HFF-Myc (cell line): ENCODE data around the gene PLLP.
A peak's percentile ranks its signal among the peaks of the same experiment; 100 is the strongest.

ENCODE experiments used
- DNase-seq: peaks from one replicate; pipeline ENCODE4 v3.0.0-alpha.2; 2011; ENCODE audit warnings: low read depth; ENCODE audit errors: extremely low read depth
- H3K4me3 ChIP-seq: replicated peaks from 2 replicates; pipeline ENCODE4 v1.5.1; 2011; ENCODE audit warnings: low read depth, mild to moderate bottlenecking, control low read depth, low read length
- TF ChIP-seq, protein P1 (sequence below): IDR thresholded peaks from 2 replicates; pipeline ENCODE4 v1.5.1; 2012; ENCODE audit warnings: mild to moderate bottlenecking, low read depth, low read length, control low read depth; ENCODE audit errors: missing control alignments

Gene PLLP

DNA sequence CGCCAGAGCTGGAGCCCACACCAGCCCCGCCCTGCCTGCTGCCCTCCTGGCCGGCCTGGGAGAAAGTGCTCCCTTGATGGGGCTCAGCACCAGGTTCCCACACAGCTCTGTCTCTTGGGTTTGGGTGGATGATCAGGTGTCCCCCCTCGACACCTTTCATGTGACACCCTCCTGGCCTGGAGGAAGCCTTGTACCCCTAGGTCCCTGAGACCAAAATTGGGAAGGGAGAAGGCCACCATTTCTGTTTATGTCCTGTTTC is 19.4 kb upstream of the PLLP start:
- DNase-seq = no peak
- TF ChIP-seq, protein P1, sequence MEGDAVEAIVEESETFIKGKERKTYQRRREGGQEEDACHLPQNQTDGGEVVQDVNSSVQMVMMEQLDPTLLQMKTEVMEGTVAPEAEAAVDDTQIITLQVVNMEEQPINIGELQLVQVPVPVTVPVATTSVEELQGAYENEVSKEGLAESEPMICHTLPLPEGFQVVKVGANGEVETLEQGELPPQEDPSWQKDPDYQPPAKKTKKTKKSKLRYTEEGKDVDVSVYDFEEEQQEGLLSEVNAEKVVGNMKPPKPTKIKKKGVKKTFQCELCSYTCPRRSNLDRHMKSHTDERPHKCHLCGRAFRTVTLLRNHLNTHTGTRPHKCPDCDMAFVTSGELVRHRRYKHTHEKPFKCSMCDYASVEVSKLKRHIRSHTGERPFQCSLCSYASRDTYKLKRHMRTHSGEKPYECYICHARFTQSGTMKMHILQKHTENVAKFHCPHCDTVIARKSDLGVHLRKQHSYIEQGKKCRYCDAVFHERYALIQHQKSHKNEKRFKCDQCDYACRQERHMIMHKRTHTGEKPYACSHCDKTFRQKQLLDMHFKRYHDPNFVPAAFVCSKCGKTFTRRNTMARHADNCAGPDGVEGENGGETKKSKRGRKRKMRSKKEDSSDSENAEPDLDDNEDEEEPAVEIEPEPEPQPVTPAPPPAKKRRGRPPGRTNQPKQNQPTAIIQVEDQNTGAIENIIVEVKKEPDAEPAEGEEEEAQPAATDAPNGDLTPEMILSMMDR = no peak
- no peak overlapping the region for H3K4me3 ChIP-seq

DNA sequence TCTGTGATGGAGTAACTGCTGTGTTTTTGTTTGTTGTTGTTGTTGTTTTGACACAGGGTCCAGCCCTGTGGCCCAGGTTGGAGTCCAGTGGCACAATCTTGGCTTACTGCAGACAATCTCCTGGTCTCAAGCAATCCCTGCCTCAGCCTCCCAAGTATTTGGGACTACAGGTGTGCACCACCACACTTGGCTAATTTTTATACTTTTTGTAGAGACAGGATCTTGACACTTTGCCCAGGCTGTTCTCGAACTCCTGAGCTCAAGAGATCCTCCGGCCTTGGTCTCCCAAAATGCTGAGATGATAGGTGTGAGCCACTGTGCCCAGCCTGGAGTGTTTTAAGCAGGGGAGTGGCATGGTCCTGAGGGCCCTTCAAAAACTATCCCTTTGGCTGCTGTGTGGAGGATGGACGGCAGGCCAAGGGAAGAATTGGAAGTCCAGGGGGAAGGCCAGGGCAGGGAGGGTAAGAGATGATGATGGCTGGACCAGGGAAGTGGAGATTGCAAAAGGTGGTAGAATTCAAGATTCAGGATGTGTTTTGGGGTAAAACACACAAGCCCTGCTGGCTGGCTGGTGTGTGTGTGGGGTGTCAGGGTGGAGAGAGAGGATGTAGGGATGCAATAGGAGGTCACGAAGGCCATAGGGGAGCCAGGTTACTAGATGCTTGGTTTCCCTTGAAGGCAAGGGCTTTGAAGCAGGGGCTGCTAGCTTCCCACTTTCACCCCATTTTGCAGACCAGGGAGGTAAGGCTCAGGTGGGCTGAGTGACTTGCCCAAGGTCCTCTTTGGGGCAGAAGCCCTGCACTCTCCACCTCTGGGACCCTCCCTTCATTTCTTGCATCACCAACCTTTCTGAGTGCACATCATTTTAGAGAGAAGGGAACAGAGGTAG is 18.8 kb upstream of the PLLP start:
- DNase-seq = no peak
- TF ChIP-seq, protein P1 = no peak
- H3K4me3 ChIP-seq = no peak overlapping the region

DNA sequence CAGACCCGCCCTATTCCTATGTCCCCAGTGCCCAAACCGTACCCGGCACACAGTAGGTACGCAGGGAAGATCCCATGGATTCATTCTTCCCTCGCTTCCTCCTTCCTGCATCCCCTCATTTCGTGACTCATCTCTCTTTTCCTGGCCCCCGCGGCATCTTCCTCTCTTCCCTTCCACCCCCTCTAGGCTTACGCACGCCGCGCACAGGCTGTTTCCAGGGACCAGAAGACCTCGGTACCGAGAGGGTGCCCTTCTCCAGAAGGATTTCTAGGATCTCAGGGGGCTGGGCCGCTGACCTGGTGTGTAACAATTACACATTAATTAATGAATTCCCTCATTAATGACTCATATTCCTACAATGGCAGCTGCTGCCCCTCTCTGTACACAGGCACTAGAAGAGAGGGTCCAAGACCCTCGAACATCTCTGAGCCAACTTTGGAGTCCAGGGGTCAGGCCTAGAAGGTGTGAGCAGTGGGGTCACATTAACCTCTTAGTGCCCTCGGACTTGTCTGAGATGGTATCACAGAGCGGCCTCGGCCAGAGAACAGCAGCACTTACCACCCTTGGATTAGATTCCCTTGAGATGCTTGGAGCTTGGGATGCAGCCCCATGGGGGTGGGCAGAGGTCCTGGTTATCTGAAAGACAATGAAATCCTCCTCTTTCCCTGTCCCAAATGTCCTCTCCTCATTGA is 16.8 kb upstream of the PLLP start:
- no peak for DNase-seq
- TF ChIP-seq, protein P1 = no peak
- peak overlapping the region; percentile 30 for H3K4me3 ChIP-seq

GRCh38 chr16:57300387-57301125 is 16.1 kb upstream of the PLLP start:
- H3K4me3 ChIP-seq = peak overlapping the region; percentile 30

GRCh38 chr16:57299719-57300386 is 15.4 kb upstream of the PLLP start:
- DNase-seq = peak; percentile 94
- peak overlapping the region; percentile 51 for H3K4me3 ChIP-seq
- TF ChIP-seq, protein P1 = no peak

More at GRCh38 chr16:57300387-57301125, 16.1 kb upstream of the PLLP start:
- DNase-seq = peak; percentile 98
- TF ChIP-seq, protein P1 = peak; percentile 96

DNA sequence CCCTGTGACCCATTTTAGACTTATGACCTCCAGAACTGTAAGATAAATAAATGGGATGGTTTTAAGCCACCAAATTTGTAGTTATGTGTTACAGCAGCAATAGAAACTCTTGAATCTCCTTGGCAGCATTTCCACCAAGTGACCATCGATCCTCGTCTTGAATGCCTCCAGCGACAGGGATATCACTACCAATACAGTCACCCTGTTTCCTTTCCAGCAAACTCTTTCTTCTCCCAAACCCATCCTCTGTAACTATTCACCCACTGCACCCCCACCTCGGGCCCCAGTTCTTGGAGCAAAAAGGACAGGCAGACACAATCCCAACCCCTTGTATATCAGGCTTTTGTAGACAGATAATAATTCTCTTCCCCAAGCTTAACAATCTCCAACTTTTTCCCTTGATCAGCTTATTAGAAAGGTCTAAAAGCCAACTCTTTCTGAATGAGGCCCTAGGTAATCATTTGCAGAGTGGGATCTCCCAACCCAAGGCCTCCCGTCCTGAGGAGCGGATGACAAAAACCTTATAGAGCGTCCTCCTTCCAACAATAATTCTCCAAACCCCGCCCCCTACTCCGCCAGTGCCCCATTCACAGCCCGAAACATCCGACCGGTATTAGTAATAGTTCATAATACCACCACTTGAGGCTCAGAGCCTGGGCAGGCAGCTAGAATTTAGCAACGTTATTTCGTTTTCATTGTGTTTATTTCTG is 14.7 kb upstream of the PLLP start:
- peak overlapping the region; percentile 51 for H3K4me3 ChIP-seq
- DNase-seq = no peak
- TF ChIP-seq, protein P1 = no peak
